ENCODE measurements around the gene CDKL2.
"Not testable (repeated sequence)": the region's sequence is repeated elsewhere in the genome, so short reads cannot be mapped to it uniquely, and the experiment has no call there.

Gene CDKL2

DNA sequence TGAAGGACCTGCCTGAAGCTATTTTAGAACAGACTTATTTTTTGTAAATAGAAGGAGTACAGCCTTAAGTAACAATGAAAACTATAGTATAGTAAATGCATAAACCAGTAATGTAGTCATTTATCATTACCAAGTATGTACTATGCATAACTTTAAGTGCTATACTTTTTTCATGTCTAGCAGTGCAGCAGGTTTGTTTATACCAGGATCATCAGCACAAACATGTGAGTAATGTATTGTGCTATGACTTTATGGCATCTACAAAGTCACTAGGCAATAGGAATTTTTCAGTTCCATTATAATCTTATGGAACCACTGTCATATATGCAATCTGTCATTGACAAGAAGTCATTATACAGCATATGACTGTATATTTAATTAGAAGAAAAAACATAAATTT is 77.9 kb downstream of the CDKL2 start:
- no peak for DNase-seq (ENCODE audit: low read depth in 2 of 2)

DNA sequence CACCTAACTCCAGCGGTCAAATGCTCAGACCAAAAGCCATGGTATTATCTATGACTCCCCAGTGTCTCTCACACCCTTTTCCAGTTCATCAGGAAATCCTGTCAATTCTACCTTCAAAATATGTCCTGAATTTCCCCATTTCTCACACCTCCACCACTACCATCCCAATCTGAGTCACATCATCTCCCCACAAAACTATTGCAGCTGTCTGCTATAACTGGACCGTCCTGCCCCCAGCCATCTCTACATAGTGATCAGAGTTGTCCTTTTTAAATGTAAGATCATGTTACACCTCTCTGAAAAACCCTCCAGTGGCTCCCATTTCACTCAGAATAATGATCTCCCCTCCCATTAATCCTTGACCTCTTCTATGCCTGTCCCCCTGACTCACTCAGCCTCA is 81.3 kb downstream of the CDKL2 start:
- DNase-seq (ENCODE audit: low read depth in 2 of 2) = no peak

DNA sequence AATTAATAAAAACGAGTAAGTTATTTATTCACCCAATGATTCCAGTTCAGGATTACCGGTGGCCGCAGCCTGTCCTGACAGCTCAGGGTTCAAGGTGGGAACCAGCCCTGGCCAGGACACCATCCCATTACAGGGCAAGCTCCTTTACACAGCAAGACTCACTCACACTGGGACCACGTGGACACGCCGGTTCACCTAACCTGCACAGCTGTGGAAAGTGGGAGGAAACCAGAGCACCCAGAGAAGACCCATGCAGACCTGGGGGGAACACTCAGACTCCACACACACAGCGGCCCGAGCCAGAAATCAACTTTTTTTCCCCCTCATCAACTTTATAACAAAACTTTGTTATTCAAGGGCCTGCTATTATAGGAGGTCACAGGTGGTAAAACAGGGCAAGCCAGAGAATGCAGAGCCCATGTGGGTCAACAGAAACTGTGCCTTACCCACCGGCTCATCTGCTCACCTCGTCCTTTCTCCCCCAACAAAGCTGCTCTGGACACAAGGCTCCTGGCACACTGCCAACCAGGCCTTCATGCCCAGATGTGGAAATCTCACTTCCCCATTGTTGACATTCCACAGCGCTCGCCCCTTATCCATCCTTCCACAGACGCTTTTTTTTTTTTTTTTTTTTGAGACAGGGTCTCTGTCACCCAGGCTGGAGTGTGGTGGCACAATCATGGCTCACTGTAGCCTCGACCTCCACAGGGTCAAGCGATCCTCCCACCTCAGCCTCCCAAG is 82.5 kb downstream of the CDKL2 start:
- DNase-seq (ENCODE audit: low read depth in 2 of 2) = no peak

DNA sequence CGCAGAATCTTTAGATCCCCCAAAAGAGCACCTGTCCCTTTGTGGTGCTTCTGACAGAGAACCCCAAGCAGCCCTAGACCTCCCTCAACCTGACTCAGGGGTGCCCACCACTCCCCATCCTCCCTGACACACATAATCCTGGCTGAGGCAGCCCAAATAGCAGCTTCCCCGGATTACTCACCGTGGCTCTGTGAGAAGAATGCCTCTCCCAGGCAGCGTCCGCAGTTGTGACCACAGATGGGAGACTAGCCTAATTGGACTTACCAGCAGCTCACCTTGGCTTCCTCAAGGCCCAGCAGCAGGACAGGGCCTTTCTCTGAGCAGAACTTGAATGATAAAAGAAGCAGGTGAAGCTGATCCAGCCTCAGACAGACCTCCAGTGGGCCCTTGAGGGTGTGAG is 84.8 kb downstream of the CDKL2 start:
- DNase-seq (ENCODE audit: low read depth in 2 of 2) = no peak

DNA sequence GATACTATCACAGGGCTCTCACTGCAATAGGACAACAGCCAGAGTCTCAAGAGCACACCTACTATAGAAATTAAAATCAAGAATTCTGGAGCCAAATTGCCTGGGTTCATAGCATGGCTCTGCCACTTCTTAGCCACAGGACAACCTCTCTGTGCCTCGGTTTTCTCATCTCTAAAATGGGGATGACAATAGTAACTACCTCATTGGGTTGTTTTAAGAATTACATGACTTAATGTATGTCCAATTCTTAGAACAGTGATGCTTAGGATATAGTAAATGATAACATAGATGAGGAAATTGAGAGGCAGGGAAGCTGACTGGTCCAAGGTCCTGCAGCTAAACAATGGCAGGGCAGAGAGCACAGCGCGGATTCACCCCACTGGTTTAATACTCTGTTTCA is 85.5 kb downstream of the CDKL2 start:
- DNase-seq (ENCODE audit: low read depth in 2 of 2) = no peak

DNA sequence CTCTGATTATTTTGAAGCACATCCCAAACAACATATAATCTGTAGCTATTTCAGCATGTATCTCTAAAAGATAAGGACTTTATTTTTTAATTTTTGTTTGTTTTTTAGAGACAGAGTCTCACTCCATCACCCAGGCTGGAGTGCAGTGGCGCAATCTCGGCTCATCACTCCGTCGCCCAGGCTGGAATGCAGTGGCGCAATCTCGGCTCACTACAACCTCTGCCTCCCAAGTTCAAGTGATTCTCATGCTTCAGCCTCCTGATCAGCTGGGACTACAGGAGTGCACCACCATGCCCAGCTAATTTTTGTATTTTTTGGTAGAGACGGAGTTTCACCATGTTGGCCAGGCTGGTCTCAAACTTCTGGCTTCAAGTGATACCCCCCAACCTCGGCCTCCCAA is 86.1 kb downstream of the CDKL2 start:
- not testable (repeated sequence) for DNase-seq (ENCODE audit: low read depth in 2 of 2)

DNA sequence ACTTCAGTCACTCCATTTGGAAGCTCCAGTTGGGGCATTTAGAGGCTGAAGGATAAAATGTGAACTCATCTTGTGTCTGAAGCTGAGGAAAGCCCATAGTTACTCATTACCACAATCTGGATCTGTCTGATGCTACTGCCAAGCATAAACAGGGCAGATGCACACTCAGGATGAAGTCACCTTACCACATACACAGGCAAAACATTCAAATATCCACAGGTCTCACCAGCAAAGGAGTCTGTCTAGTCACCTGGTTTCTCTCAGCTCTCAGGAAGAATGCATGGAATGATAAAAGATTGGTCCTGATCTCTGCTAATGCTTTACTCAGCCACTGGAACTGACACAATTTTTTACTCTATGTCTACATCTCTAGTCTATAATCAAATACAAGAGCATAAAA is 87.5 kb downstream of the CDKL2 start:
- DNase-seq (ENCODE audit: low read depth in 2 of 2) = no peak

DNA sequence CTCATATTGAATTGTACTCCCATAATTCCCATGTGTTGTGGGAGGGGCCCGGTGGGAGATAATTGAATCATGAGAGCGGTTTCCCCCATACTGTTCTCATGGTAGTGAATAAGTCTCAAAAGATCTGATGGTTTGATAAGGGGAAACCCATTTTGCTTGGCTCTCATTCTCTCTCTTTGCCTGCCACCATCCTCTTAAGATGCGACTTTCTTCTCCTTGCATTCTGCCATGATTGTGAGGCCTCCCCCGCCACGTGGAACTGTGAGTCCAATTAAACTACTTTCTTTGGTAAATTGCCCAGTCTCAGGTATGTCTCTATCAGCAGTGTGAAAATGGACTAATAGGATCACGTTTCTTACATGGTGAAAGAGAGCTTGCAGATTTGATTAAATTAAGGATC is 93.0 kb downstream of the CDKL2 start:
- not testable (repeated sequence) for DNase-seq (ENCODE audit: low read depth in 2 of 2)

DNA sequence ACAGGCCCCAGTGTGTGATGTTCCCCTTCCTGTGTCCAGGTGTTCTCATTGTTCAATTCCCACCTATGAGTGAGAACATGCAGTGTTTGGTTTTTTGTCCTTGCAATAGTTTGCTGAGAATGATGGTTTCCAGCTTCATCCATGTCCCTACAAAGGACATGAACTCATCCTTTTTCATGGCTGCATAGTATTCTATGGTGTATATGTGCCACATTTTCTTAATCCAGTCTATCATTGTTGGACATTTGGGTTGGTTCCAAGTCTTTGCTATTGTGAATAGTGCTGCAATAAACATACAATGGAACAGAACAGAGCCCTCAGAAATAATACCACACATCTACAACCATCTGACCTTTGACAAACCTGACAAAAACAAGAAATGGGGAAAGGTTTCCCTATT is 96.4 kb downstream of the CDKL2 start:
- not testable (repeated sequence) for DNase-seq (ENCODE audit: low read depth in 2 of 2)

DNA sequence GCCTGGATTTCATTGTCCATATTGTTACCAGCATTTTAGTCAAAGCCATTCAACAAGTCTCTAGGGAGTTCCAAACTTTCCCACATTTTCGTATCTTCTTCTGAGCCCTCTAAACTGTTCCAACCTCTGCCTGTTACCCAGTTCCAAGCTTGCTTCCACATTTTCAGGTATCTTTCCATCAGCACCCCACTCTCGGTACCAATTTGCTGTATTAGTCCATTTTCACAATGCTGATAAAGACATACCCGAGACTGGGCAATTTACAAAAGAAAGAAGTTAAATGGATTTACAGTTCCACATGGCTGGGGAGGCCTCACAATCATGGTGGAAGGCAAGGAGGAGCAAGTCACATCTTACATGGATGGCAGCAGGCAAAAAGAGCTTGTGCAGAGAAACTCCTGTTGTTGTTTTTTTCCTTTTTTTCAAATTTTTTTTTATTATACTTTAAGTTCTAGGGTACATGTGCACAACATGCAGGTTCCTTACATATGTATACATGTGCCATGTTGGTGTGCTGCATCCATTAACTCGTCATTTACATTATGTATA is 96.9 kb downstream of the CDKL2 start:
- not testable (repeated sequence) for DNase-seq (ENCODE audit: low read depth in 2 of 2)

DNA sequence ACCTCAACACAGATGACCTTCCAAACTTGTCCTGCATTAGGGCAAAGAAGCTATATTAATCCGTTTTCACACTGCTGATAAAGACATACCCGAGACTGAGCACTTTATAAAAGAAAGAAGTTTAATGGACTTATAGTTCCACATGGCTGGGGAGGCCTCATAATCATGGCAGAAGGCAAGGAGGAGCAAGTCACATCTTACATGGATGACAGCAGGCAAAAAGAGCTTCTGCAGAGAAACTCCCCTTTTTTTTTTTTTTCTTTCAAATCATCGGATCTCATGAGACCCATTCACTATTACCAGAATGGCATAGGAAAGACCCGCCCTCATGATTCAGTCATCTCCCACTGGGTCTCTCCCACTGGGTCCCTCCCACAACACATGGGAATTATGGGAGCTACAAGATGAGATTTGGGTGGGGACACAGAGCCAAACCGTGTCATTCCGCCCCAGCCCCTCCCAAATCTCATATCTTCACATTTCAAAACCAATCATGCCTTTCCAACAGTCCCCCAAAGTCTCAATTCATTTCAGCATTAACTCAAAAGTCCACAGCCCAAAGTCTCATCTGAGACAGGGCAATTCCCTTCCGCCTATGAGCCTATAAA is 98.7 kb downstream of the CDKL2 start:
- not testable (repeated sequence) for DNase-seq (ENCODE audit: low read depth in 2 of 2)

DNA sequence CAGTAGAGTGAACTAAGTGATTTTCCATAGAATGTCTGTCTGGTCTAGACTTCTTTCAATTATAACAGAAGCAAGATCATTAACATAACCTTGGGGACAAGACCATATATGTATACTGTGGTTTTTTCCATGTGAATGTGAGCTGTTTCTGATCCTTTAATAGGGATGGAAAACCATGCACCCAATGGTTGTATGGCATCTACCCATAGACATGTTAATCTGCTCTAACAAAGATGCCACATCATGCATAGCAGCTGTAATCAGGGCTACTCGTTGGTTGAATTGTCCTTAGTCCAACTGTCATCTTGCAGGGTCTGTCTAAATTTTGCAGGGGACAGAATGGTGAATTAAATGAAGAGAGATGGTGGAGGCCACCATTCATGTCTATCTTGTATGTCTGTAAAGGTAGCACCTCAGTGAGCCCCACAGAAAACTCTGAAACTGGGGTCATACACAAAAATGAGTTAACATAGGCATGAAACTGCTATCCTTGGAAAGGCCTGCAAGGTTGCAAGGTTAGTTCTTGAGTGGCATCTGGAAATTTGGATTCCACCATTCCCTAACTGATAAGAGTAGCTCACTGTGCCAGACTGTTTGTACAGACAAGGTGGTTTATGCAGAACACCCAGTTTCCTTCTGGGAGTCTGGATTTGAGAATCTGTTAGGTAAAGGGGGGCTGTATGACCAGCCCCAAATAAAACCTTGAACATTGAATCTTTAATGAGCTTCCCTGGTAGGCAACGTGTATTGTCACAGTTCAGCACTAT is 99.6 kb downstream of the CDKL2 start:
- DNase-seq (ENCODE audit: low read depth in 2 of 2) = no peak
